AG09309 (cell line): ENCODE results near the gene RPL35A.
"Not testable (repeated sequence)": the region's sequence is repeated elsewhere in the genome, so short reads cannot be mapped to it uniquely, and the experiment has no call there.

Experiments
- DNase-seq: peaks from one replicate; pipeline ENCODE4 v3.0.0-alpha.2; 2010; ENCODE audit warnings: low read depth
- H3K4me3 ChIP-seq: 2 replicates; pipeline ENCODE4 v1.5.1; 2011; ENCODE audit warnings: mild to moderate bottlenecking, low read depth, low read length, moderate library complexity; ENCODE audit not compliant: control insufficient read depth
- TF ChIP-seq, protein P1 (sequence below): IDR thresholded peaks from 2 replicates; pipeline ENCODE4 v1.5.1; 2011; ENCODE audit warnings: mild to moderate bottlenecking, low read depth, low read length, inconsistent platforms; ENCODE audit not compliant: insufficient read depth, control insufficient read depth; ENCODE audit errors: missing control alignments

The RPL35A gene

DNA sequence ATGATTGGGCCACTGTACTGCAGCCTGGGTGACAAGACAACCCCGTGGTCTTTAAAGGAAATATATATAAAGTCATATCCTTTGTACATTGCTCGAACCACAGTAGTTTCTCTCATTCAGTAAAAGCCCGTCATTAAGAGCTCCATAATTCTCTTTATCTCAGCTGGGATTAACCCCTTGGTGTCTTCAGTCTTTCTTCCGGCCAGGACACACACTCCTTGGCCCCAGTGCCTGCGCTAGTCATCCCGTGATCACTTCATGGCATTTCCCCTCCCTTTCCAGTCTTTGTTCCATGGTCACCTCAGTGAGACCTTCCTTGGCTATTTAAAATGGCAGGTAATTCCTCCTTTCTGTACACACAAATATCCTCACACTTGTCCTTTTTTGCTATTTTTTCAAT is 3.3 kb downstream of the RPL35A start:
- H3K4me3 ChIP-seq, result no peak overlapping the region
- no peak for DNase-seq
- TF ChIP-seq, protein P1, sequence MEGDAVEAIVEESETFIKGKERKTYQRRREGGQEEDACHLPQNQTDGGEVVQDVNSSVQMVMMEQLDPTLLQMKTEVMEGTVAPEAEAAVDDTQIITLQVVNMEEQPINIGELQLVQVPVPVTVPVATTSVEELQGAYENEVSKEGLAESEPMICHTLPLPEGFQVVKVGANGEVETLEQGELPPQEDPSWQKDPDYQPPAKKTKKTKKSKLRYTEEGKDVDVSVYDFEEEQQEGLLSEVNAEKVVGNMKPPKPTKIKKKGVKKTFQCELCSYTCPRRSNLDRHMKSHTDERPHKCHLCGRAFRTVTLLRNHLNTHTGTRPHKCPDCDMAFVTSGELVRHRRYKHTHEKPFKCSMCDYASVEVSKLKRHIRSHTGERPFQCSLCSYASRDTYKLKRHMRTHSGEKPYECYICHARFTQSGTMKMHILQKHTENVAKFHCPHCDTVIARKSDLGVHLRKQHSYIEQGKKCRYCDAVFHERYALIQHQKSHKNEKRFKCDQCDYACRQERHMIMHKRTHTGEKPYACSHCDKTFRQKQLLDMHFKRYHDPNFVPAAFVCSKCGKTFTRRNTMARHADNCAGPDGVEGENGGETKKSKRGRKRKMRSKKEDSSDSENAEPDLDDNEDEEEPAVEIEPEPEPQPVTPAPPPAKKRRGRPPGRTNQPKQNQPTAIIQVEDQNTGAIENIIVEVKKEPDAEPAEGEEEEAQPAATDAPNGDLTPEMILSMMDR, result no peak

DNA sequence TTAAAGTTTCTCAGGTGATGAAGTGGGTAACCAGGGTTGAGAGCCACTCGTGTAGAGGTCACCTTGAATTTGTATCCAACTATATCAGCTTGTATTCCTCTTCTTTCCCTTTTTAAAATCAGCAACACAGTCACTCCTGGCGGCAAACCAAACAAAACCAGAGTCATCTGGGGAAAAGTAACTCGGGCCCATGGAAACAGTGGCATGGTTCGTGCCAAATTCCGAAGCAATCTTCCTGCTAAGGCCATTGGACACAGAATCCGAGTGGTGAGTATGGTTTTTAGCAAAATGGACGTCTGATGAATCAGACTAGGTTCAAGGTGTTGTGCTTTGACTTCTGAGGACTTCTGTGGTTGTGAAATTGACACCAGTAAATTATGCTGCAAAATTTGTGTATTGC is 3.9 kb downstream of the RPL35A start:
- TF ChIP-seq, protein P1, result no peak
- no peak overlapping the region for H3K4me3 ChIP-seq
- DNase-seq, result no peak

DNA sequence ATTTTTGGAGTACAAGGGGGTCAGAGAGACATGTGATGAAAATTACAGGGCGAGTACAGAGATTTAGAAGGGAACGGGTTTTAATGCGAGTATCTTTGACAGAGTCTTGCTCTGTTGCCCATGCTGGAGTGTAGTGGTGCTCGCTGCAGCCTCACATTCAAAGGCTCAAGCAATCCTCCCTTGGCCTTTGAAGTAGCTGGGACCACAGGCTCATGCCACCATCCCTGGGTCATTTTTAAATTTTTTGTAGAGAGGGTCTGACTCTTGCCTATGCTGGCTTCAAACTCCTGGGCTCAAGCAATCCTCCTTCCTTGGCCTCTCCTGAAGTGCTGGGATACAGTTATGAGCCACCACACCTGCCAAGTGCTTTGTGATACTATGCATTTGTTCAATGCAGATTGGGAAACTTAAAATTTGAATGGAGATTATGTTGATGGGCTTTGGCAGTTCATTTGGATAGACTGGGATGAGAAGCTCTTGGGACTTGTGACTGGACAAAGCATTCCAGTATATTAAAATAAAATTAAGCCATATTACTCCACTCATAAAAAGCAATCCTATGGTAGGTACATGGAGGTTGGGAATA is 6.0 kb downstream of the RPL35A start:
- no peak overlapping the region for H3K4me3 ChIP-seq
- DNase-seq, result no peak
- TF ChIP-seq, protein P1, result no peak

DNA sequence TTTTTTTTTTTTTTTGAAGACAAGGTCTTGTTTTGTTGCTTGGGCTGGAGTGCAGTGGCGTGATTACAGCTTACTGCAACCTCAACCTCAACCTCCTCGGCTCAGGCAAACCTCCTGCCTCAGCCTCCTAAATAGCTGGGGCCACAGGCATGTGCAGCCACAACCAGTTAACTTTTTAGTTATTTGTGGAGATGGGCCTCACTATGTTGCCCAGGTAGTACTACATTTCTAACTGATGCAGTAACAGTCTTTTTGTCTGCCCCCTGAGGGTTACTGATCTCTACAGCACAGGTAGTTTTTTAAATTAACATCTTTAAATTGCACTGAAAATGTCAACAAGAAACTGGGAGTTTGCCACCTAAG is 6.6 kb downstream of the RPL35A start:
- TF ChIP-seq, protein P1, result no peak
- no peak for DNase-seq
- H3K4me3 ChIP-seq, result no peak overlapping the region

DNA sequence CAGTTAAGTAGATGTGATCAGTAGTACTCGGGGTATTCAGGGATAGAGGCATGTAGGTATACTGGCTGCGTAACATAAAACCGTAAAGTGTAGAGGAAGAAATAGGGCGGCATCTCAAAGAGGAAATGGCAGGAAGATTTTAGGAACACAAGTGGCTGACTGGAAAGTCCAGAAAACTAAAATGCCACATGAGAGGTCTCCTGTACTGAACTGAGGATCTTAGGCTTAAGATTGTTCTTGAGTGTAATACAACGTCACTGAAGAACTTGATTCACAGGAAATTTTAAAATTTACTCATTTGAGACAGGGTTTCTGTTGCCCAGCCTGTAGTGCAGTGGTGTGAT is 7.8 kb downstream of the RPL35A start:
- TF ChIP-seq, protein P1, result no peak
- H3K4me3 ChIP-seq, result no peak overlapping the region
- DNase-seq, result no peak

DNA sequence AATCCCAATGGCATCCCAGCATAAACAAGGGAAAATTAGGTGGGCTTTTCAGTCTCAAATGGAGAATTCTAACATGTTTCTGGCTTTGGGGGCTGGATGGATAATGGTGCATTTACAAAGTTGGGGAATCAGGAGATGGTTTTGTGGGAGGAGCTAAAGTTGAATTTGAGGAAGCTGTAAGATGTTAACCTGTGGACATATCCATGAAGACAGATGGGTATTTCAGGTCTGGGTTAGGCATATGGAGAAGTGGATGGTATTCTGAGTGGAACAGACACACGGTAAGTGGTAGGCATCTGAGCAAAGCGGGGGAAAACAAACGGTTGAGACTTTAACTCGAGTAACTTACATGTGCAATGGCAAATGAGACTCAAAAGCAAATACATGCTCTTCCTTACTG is 8.4 kb downstream of the RPL35A start:
- TF ChIP-seq, protein P1, result no peak
- H3K4me3 ChIP-seq, result no peak overlapping the region
- DNase-seq, result no peak

DNA sequence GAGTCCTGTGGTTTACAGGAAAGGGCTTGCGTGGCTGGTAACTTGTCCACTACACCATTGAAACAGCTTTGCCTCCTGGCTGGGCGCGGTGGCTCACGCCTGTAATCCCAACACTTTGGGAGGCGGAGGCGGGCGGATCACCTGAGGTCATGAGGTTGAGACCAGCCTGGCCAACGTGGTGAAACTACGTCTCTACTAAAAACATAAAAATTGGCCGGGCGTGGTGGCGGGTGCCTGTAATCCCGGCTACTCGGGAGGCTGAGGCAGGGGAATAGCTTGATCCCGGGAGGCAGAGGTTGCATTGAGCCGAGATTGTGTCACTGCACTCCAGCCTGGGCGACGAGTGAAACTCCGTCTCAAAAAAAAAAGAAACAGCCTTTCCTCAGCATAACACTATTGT is 8.9 kb downstream of the RPL35A start:
- DNase-seq, H3K4me3 ChIP-seq: not testable (repeated sequence)
